Tibial artery (tissue), 4 donors: ENCODE data around the gene IQCH.

Experiments
- DNase-seq, 2 donors: peaks; one replicate each; pipeline ENCODE4 v3.0.0-alpha.2; 2019
- H3K27ac ChIP-seq, 2 donors: fragments of 200-600 bp; sonication (generic) in 1 of 2; 1 replicate in 1 of 2; 2 replicates in 1 of 2; pipeline ENCODE4 v1.5.1; 2018 to 2019; ENCODE audit warnings: mild to moderate bottlenecking in 1 of 2
- H3K27me3 ChIP-seq, 2 donors: fragments of 200-600 bp; sonication (generic) in 1 of 2; one replicate each; pipeline versions ENCODE4 v1.5.1 to v1.6.0; 2016 to 2019
- H3K36me3 ChIP-seq, 3 donors: fragments of 200-600 bp; sonication (generic) in 2 of 3; one replicate each; pipeline ENCODE4 v1.5.1; 2016 to 2019; ENCODE audit warnings: mild to moderate bottlenecking in 2 of 3
- H3K4me1 ChIP-seq, 4 donors: fragments of 200-600 bp; sonication (generic) in 2 of 4; 1 replicate in 3 of 4; 2 replicates in 1 of 4; pipeline ENCODE4 v1.5.1; 2016 to 2019
- H3K4me3 ChIP-seq, 2 donors: fragments of 200-600 bp; sonication (generic) in 1 of 2; 1 replicate in 1 of 2; 2 replicates in 1 of 2; pipeline ENCODE4 v1.5.1; 2018 to 2019; ENCODE audit warnings: mild to moderate bottlenecking in 2 of 2
- H3K9me3 ChIP-seq, 3 donors: fragments of 200-600 bp; sonication (generic) in 1 of 3; one replicate each; pipeline ENCODE4 v1.5.1; 2016 to 2019
- intact Hi-C: fragments of 100-400 bp; cut with DNase I; formaldehyde crosslinking; loops from one replicate; pipeline ENCODE4 v1.15.0; 2023; ENCODE audit warnings: low total_unique reads
- TF ChIP-seq, protein P1 (sequence below), 2 experiments: fragments of 200-600 bp in 1 of 2; fragments of 450-650 bp in 1 of 2; IDR thresholded peaks; one replicate each; pipeline ENCODE4 v1.5.1; 2017 to 2019; ENCODE audit warnings: antibody characterized with exemption in 2 of 2, mild to moderate bottlenecking in 1 of 2, moderate library complexity in 1 of 2

Gene IQCH

DNA sequence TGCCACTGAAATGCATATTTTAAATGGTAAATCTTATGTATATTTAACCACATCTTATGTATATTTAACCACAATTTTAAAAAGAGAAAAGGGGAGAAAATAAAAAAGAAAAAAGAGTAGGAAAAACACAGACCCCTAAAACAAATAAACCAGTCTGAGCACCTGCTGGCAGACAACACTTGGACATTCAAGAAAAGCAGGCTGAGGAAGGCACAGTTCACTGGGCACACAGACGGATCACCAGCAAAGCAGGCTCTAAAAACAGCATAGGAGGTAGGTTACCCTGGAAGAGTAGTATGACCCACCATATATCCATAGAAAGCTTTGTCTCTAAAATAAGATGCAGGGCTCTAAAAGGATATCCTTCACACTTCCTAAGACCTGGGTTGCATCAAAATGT, 27.2 kb upstream of the IQCH start:
- DNase-seq: no peak
- peaks cover 25 to 35% (median 26%) of the 10 kb centered on the region in 3 donors for H3K36me3 ChIP-seq

DNA sequence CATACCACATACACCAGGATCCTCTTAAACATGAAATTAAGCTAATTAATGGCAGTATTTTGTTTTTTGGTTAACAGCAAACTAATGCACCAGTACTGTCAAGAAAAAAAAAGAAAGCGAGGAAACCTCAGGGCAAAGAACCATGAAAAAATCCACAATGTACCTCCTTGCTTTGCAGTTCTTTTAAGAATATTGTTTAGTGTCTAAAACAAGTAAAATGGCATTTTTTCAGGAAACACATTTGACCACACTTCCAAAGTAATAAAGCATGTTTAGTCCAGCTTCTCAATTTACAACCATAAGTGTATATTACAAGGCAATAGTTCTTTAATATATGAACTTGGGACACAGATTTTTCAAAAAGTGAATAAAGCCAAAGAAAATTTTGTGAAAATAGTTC, 26.7 kb upstream of the IQCH start:
- Histone ChIP-seq H3K4me3 (no peak overlapping the region), H3K4me1 (no peaks in the 10 kb centered on the region), H3K27me3 (no peaks in the 10 kb centered on the region), H3K36me3 (peaks cover 25 to 35% (median 26%) of the 10 kb centered on the region in 3 donors), H3K27ac (no peak overlapping the region), H3K9me3 (no peaks in the 10 kb centered on the region)
- TF ChIP-seq, protein P1, sequence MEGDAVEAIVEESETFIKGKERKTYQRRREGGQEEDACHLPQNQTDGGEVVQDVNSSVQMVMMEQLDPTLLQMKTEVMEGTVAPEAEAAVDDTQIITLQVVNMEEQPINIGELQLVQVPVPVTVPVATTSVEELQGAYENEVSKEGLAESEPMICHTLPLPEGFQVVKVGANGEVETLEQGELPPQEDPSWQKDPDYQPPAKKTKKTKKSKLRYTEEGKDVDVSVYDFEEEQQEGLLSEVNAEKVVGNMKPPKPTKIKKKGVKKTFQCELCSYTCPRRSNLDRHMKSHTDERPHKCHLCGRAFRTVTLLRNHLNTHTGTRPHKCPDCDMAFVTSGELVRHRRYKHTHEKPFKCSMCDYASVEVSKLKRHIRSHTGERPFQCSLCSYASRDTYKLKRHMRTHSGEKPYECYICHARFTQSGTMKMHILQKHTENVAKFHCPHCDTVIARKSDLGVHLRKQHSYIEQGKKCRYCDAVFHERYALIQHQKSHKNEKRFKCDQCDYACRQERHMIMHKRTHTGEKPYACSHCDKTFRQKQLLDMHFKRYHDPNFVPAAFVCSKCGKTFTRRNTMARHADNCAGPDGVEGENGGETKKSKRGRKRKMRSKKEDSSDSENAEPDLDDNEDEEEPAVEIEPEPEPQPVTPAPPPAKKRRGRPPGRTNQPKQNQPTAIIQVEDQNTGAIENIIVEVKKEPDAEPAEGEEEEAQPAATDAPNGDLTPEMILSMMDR (IDR thresholded peaks at IDR 0.05): no peak
- intact Hi-C loops: no loop called here
- DNase-seq: no peak

More for the DNA sequence above, 27.2 kb upstream of the IQCH start:
- no peaks in the 10 kb centered on the region for H3K27me3 ChIP-seq
- no peaks in the 10 kb centered on the region for H3K4me1 ChIP-seq
- TF ChIP-seq, protein P1 (IDR thresholded peaks at IDR 0.05): no peak
- H3K4me3 ChIP-seq: no peak overlapping the region
- no peaks in the 10 kb centered on the region for H3K9me3 ChIP-seq
- no peak overlapping the region for H3K27ac ChIP-seq
- intact Hi-C loops: no loop called here

DNA sequence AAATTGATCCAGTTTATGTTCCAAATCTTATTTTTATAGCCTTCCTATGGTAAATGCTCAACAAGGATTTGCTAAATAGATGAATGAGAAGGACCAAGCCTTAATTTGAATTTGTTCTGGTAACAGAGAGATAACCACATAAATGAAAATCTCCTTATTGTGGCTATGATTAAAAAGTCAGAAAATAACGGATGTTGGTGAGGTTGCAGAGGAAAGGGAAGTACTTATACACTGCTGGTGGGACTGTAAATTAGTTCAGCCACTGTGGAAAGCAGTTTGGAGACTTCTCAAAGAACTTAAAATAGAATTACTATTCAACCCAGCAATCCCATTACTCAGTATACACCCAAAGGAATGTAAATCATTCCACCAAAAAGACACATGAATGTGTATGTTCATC, 26.3 kb upstream of the IQCH start:
- DNase-seq: no peak
- H3K4me1 ChIP-seq: no peaks in the 10 kb centered on the region
- TF ChIP-seq, protein P1 (IDR thresholded peaks at IDR 0.05): no peak

DNA sequence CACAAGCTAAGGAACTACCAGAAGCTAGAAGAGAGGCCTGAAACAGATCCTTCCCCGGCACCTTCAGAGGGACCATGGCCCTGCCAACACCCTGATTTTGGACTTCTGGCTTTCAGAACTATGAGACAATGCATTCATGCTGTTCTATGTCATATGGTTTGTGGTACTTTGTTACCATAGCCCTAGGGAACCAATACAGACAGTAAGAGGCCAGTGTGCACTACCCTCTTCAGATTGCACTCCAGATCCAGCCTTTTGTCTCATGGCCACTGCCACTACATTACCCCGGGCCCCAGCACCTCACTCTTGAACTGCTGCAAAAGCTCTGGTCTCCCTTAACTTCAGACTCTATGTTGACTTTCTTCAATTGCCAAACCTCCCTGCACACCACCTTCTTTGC, 24.1 kb upstream of the IQCH start:
- peaks cover 25 to 43% (median 31%) of the 10 kb centered on the region in 3 donors for H3K36me3 ChIP-seq
- no peak overlapping the region for H3K27ac ChIP-seq
- intact Hi-C loops: no loop called here
- no peaks in the 10 kb centered on the region for H3K27me3 ChIP-seq
- no peaks in the 10 kb centered on the region for H3K4me1 ChIP-seq
- H3K4me3 ChIP-seq: no peak overlapping the region
- TF ChIP-seq, protein P1 (IDR thresholded peaks at IDR 0.05): no peak
- no peak for DNase-seq
- no peaks in the 10 kb centered on the region for H3K9me3 ChIP-seq

More for the DNA sequence above, 26.3 kb upstream of the IQCH start:
- Histone ChIP-seq H3K27me3 (no peaks in the 10 kb centered on the region), H3K36me3 (peaks cover 25 to 38% (median 26%) of the 10 kb centered on the region in 3 donors), H3K9me3 (no peaks in the 10 kb centered on the region), H3K27ac (no peak overlapping the region), H3K4me3 (no peak overlapping the region)
- intact Hi-C loops: no loop called here

DNA sequence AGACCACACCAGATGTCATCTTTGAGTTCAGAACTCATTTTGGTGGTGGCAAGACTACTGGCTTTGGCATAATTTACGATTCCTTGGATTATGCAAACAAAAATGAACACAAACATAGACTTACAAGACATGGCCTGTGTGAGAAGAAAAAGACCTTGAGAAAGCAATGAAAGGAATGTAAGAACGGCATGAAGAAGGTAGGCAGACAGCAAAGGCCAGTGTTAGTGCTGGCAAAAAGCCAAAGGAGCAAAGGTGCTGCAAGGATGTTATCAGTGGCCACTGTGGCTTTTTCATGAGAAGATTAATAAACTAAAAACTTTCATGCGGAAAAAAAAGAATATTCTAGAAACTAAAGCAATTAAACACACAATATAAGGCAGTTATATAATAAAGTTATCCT, 22.0 kb upstream of the IQCH start:
- Histone ChIP-seq H3K27me3 (no peaks in the 10 kb centered on the region), H3K36me3 (peaks cover 25 to 43% (median 31%) of the 10 kb centered on the region in 3 donors), H3K9me3 (no peaks in the 10 kb centered on the region), H3K4me1 (no peaks in the 10 kb centered on the region), H3K27ac (no peak overlapping the region), H3K4me3 (no peak overlapping the region)
- DNase-seq: no peak
- intact Hi-C loops: no loop called here
- TF ChIP-seq, protein P1 (IDR thresholded peaks at IDR 0.05): no peak
